Measurements from ENCODE around the gene TELO2.
"Not testable (repeated sequence)": the region's sequence is repeated elsewhere in the genome, so short reads cannot be mapped to it uniquely, and the experiment has no call there.

The TELO2 gene

DNA sequence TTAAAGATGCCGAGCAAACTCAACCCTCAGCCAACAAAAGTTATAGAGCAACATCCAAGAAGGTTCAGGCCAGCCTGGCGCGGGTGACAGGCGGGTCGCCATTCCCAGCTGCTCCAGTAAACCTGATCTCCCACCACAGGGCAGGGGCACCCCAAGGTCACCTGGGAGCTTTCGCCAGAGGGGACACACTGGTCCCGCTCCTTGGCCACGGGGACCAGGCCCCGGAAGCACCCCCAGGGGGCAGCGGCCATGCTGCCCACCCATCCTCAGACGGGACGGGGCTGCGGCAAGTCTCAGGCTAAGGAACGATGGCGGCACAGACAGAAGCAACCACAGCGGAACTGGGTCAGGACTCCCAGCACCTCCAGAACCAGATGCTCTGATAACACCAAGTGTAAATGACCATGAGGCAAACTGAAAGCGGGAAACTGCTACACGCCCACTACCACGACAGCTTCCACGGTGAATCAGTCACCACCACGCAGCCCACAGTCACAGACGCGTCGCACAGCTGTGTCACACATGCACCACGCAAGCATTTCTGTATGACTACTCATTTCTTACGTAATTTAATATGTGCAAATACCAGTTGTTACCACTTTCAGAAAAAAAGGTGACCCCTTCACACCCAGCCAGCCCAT is 34.7 kb upstream of the TELO2 start:
- DNase-seq, result peak; percentile 51

- no peak for DNase-seq
Observed at GRCh38 chr16:1458977-1459341, 34.2 kb upstream of the TELO2 start.

GRCh38 chr16:1459967-1460366 is 33.2 kb upstream of the TELO2 start:
- no peak for DNase-seq

GRCh38 chr16:1460602-1461138 is 32.5 kb upstream of the TELO2 start:
- DNase-seq, result no peak

DNA sequence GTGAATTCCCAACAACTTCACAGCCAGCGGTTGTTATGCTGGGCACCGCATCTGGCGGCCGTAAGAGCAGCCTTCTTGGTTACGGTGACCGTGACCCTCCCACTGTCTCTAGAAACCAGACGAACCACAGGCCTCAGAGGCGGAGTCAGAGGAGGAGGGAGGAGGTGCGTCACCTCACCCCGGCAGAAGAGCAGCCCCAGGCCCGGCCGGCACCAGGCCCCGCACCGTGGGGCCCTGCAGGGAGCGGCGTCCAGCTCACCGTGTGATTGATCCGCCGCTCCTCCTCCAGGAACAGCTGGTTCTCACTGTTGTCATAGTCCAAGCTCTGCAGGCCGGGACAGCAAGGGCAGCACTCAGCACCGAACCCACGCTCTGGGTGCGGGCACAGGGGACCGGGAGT is 32.0 kb upstream of the TELO2 start:
- DNase-seq, result no peak

DNA sequence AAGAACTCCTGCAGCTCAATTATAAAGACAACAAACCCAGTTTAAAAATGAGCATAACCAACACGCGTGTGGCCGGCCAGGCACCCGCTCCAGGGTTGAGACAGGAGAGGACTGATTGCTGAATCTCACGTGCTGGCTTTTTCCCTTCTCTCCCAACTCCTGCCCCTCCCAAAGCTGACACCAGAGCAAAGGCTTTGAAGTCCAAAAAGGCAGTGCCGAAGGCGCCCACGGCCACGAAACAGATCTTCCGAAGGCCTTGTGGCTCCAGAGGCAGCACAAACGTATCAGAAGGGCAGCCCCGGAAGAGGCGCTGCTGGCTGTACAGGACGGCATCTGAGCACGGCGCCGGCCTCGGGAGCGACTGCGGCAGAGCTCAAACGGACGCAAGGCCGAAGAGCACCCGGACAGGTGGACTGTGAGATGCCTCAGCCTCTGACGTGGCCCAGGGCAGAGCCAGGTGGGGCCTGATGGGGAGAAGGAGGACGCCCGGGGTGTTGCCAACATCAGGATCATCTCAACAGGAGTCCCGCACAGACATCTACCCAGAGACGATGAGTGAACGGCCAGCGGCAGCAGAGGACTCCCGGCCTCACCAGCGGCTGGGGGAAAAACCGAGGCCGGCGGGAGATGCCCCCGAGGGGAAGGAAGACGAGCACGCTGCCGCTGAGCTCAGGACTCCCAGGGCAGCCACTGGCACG is 28.8 kb upstream of the TELO2 start:
- no peak for DNase-seq

GRCh38 chr16:1464894-1465566 is 28.1 kb upstream of the TELO2 start:
- no peak for DNase-seq

GRCh38 chr16:1465567-1465915 is 27.6 kb upstream of the TELO2 start:
- DNase-seq, result no peak

GRCh38 chr16:1466054-1466453 is 27.1 kb upstream of the TELO2 start:
- DNase-seq, result no peak

DNA sequence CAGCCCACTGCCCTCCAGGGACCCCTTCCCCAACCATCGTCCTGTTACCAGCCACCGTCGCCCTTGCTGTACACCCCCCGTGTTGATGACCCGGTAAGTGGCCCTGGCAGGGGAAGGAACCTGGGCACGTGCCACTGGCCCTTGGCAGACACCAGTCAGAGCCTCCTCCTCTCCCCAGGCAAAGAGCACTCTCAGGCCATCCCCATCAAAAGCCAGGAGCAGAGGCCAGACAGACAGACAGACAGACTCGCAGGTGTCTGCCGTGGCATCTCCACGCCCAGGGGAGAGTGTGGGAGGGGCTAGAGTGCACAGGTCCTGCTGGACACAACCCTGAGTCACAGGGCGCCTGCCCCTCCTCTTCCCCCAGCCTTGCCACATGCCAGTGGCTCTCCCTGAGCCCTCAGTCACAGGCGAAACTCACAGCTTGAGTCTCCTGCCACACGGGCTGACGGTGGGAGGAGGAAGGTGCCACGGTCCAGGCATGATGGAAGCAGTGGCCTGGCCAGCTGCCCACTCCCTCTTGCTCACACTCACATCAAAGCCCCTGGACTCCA is 26.1 kb upstream of the TELO2 start:
- DNase-seq, result peak; percentile 11

- DNase-seq, result peak; percentile 38
Observed at GRCh38 chr16:1468426-1468810, 24.7 kb upstream of the TELO2 start.

- not testable (repeated sequence) for DNase-seq
Observed at GRCh38 chr16:1469141-1469540, 24.0 kb upstream of the TELO2 start.

DNA sequence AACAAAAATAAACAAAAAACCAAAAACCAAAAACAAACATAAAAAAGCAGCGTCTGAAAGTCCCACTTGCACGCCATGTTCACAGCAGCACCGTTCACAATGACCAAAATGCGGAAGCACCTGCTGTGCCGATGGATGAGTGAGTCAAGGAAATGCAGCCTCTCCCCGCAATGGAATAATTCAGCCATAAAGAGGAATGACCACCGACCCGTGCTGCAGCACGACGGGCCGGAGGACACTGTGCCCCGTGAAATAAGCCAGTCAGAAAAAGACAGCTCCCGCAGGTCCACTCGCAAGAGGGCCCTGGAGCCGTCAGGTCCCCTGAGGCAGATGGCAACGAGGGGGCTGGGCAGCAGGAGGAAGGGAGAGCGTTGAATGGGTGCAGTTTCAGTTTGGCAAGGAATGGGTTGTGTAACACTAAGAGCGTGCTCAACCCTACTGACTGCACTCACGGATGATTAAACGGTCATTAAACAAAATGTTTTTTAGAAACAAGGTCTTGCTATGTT is 23.4 kb upstream of the TELO2 start:
- peak; percentile 94 for DNase-seq

DNA sequence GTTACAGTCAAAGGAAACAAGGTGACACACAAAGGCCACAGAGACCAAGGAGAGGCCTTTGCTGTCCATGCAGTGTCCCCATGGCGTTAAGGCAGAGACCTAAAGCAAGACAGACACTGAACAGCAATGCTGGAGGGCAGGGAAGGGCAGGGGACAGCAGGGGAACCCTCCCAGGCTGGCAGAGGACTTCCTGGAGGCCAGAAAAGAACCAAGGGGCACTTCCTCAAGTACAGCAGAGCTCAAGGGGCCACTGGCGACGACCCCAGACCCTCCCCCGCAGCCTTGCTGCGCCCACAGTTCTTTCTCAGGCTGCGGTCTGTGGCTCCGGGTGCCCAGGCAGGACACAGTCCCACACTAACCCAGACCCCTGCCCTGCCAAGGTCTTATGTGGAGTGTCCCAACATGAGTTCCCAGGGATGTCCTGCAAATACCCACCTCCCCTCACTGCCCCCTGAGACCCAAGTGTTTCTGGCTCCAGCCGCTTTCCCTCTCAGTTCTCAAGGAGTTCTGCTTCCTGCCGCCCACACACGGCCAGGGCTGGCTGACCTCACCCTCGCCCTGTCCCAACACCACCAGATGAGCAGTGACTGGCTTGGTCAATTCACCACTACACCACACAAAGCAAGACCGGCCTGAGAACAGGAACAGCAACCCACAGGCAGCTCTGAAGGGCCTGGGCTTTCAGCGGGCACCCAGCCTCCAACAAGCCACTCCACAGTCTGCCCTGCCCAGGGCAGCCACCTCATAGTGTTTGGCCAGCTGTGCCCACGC is 22.5 kb upstream of the TELO2 start:
- DNase-seq, result peak; percentile 90

DNA sequence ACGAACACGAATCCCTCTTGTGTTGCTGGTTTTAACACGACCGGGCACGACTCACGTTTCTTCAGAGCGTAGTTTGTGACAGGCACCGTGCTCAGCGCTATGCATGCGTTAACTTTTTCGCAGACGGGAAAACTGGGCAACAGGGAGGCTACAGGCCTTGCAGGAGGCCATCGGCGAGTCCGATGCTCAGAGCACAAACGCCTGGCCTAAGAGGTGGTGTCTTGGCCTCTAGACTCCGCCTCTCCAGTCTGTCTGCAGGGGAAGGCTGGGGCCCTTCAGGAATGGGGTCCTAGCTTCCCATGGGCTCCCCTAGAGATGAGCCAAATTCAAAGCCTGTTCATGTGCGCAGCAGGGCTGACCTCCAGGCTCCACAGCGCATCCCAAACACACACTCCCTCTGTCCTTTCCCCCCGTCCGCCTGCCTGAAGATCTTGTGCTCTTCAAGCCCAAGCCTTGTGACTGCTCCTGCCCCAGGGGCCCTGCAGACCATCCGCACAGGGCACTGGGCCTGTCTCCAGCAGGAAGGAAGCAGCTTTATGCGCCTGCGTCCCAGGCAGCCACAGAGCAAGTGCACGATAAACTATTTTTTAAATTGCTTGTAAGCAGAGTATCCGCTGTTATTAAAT is 21.5 kb upstream of the TELO2 start:
- peak; percentile 31 for DNase-seq

GRCh38 chr16:1472974-1473373 is 20.2 kb upstream of the TELO2 start:
- no peak for DNase-seq

- DNase-seq, result no peak
Observed at GRCh38 chr16:1474082-1474795, 18.9 kb upstream of the TELO2 start.

- DNase-seq, result peak; percentile 67
Observed at GRCh38 chr16:1474796-1475551, 18.2 kb upstream of the TELO2 start, which contains the start of gene CLCN7. Gene CLCN7 (minus strand): TSS chr16:1475028. CDS start chr16:1474974, 54 bp downstream.

DNA sequence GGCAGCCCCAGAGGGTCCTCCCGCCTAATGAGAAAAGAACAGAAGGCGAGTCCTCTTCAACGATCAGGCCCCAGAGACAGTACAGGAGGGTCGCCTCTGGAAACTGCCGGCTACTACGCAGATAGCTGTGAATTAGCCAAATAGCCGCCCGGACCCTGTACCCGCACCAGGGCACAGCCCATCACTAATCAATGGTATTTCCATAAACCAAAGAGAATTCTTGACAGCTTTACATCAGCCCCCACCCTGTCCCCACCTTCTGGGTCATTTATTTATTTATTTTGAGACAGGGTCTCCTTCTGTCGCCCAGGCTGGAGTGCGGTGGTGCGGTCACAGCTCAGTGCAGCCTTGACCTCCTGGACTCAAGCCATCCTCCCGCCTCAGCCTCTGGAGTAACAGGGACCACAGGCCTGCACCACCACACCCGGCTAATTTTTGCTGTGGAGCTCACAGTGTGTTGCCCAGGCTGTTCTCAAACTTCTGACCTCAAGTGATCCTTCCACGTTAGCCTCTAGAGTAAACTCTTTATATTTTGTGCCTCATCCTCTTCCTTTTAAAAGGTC is 17.5 kb upstream of the TELO2 start:
- DNase-seq, result no peak

- DNase-seq, result no peak
Observed at GRCh38 chr16:1477033-1477432, 16.1 kb upstream of the TELO2 start.

All from MV-4-11 (cell line).